ENCODE results near the gene ZBTB26.
"Not testable (repeated sequence)": the region's sequence is repeated elsewhere in the genome, so short reads cannot be mapped to it uniquely, and the experiment has no call there.

ZBTB26 gene

GRCh38 chr9:122875523-122875922, 55.8 kb downstream of the ZBTB26 start:
- H3K4me2 ChIP-seq (ENCODE audit: low read length) = no peak overlapping the region
- no peaks in the 10 kb centered on the region for H3K4me1 ChIP-seq (ENCODE audit: insufficient read depth, low read length, severe bottlenecking)
- H3K27me3 ChIP-seq (ENCODE audit: insufficient read depth, low read length) = no peaks in the 10 kb centered on the region
- no peaks in the 10 kb centered on the region for H3K9me3 ChIP-seq (ENCODE audit: low read length)
- no peaks in the 10 kb centered on the region for H4K20me1 ChIP-seq (ENCODE audit: insufficient read depth, low read length)
- TF ChIP-seq CTCF (IDR thresholded peaks at IDR 0.05; ENCODE audit: low read length) (no peak), EZH2 (IDR thresholded peaks at IDR 0.05; ENCODE audit: borderline replicate concordance, low read length) (no peak)
- H3F3A ChIP-seq (ENCODE audit: insufficient read depth, low read length) = no peaks in the 10 kb centered on the region
- no peak overlapping the region for H2AFZ ChIP-seq (ENCODE audit: low read length)
- H3K4me3 ChIP-seq (ENCODE audit: low read depth, low read length, poor library complexity, severe bottlenecking) = no peak overlapping the region
- no peaks in the 10 kb centered on the region for H3K9me2 ChIP-seq (ENCODE audit: low read depth, low read length)
- peaks cover 85% of the 10 kb centered on the region for H3K36me3 ChIP-seq (ENCODE audit: insufficient read depth, low read length)
- no peaks in the 10 kb centered on the region for H3K79me2 ChIP-seq (ENCODE audit: insufficient read depth, low read length)
- H3K9ac ChIP-seq (ENCODE audit: low read length) = no peak overlapping the region
- H3K27ac ChIP-seq (ENCODE audit: low read depth, low read length, poor library complexity, severe bottlenecking) = no peak overlapping the region

DNA sequence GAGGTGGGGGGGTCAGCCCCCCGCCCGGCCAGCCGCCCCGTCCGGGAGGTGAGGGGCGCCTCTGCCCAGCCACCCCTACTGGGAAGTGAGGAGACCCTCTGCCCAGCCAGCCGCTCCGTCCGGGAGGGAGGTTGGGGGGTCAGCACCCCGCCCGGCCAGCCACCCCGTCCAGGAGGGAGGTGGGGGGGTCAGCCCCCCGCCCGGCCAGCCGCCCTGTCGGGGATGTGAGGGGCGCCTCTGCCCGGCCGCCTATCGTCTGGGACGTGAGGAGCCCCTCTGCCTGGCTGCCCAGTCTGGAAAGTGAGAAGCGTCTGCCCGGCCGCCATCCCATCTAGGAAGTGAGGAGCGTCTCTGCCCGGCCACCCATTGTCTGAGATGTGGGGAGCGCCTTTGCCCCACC, 64.0 kb downstream of the ZBTB26 start:
- H3K27me3 ChIP-seq (ENCODE audit: insufficient read depth, low read length) = not testable (repeated sequence)
- peaks cover 64% of the 10 kb centered on the region for H3K36me3 ChIP-seq (ENCODE audit: insufficient read depth, low read length)

GRCh38 chr9:122866079-122866478, 65.2 kb downstream of the ZBTB26 start:
- H3K4me2 ChIP-seq (ENCODE audit: low read length) = no peak overlapping the region
- no peak overlapping the region for H3K4me3 ChIP-seq (ENCODE audit: low read depth, low read length, poor library complexity, severe bottlenecking)
- no peak overlapping the region for H3K9ac ChIP-seq (ENCODE audit: low read length)
- no peaks in the 10 kb centered on the region for H3K4me1 ChIP-seq (ENCODE audit: insufficient read depth, low read length, severe bottlenecking)
- H3K9me3 ChIP-seq (ENCODE audit: low read length) = no peaks in the 10 kb centered on the region
- no peaks in the 10 kb centered on the region for H4K20me1 ChIP-seq (ENCODE audit: insufficient read depth, low read length)
- no peak overlapping the region for H3K27ac ChIP-seq (ENCODE audit: low read depth, low read length, poor library complexity, severe bottlenecking)
- no peaks in the 10 kb centered on the region for H3F3A ChIP-seq (ENCODE audit: insufficient read depth, low read length)
- peaks cover 61% of the 10 kb centered on the region for H3K36me3 ChIP-seq (ENCODE audit: insufficient read depth, low read length)
- H3K9me2 ChIP-seq (ENCODE audit: low read depth, low read length) = no peaks in the 10 kb centered on the region
- TF ChIP-seq CTCF (IDR thresholded peaks at IDR 0.05; ENCODE audit: low read length) (no peak), EZH2 (IDR thresholded peaks at IDR 0.05; ENCODE audit: borderline replicate concordance, low read length) (no peak)
- H3K79me2 ChIP-seq (ENCODE audit: insufficient read depth, low read length) = no peaks in the 10 kb centered on the region
- no peak overlapping the region for H2AFZ ChIP-seq (ENCODE audit: low read length)
- no peaks in the 10 kb centered on the region for H3K27me3 ChIP-seq (ENCODE audit: insufficient read depth, low read length)

More for the DNA sequence above, 64.0 kb downstream of the ZBTB26 start:
- not testable (repeated sequence) for H3K4me3 ChIP-seq (ENCODE audit: low read depth, low read length, poor library complexity, severe bottlenecking); H3K4me2 ChIP-seq (ENCODE audit: low read length); H3K9me2 ChIP-seq (ENCODE audit: low read depth, low read length); H3K27ac ChIP-seq (ENCODE audit: low read depth, low read length, poor library complexity, severe bottlenecking); H3K9ac ChIP-seq (ENCODE audit: low read length); H2AFZ ChIP-seq (ENCODE audit: low read length); H4K20me1 ChIP-seq (ENCODE audit: insufficient read depth, low read length); H3K4me1 ChIP-seq (ENCODE audit: insufficient read depth, low read length, severe bottlenecking); H3K79me2 ChIP-seq (ENCODE audit: insufficient read depth, low read length); H3F3A ChIP-seq (ENCODE audit: insufficient read depth, low read length); H3K9me3 ChIP-seq (ENCODE audit: low read length)
